Measurements from ENCODE around the gene CYTH4. TPM values are rescaled to one million over a fixed set of nuclear protein-coding genes. Genes with fewer than 3 reads are reported as not detected.

CYTH4 gene
- total RNA-seq, 1 experiment from 2014 or later = 0.15 TPM

GRCh38 chr22:37253126-37253660 is 29.1 kb upstream of the CYTH4 start (continued):
- TF ChIP-seq ZNF532 (CRISPR knock-in tag; IDR thresholded peaks at IDR 0.05; ENCODE audit: borderline replicate concordance) = no peak
- TF ChIP-seq RELA (CRISPR knock-in tag; IDR thresholded peaks at IDR 0.05; ENCODE audit: borderline replicate concordance) = no peak
- TF ChIP-seq TEAD4 (CRISPR knock-in tag; IDR thresholded peaks at IDR 0.05) = no peak
- TF ChIP-seq SP1 (CRISPR knock-in tag; conservative IDR thresholded peaks at IDR 0.05) = no peak
- TF ChIP-seq NFATC4 (CRISPR knock-in tag; IDR thresholded peaks at IDR 0.05) = no peak
- no peak for TF ChIP-seq ZNF281 (CRISPR knock-in tag; IDR thresholded peaks at IDR 0.05)
- TF ChIP-seq USF2 (CRISPR knock-in tag; IDR thresholded peaks at IDR 0.05) = no peak
- TF ChIP-seq PREB (CRISPR knock-in tag; IDR thresholded peaks at IDR 0.05; ENCODE audit: borderline replicate concordance) = no peak

GRCh38 chr22:37254209-37254866 is 28.0 kb upstream of the CYTH4 start:
- Mint-ChIP-seq H3K4me1 (peaks cover 25% of the 10 kb centered on the region), H3K9me3 (no peaks in the 10 kb centered on the region), H3K36me3 (no peaks in the 10 kb centered on the region), H3K27ac (no peak overlapping the region), H3K4me3 (no peak overlapping the region), H3K27me3 (ENCODE audit: low read depth) (peaks cover 1% of the 10 kb centered on the region; the same call in 1 of the 2 replicates)
- no peak for ATAC-seq
- no peak for DNase-seq (ENCODE audit: low spot score)
- ChIA-PET POLR2A (interaction anchor here (0.7 kb wide), 1 partner anchor 131 kb away, joined by 8 read pairs; no protein-coding TSS in a partner anchor), CTCF (interaction anchor here (0.6 to 1.5 kb wide), 2 partner anchors 13 to 939 kb away, joined by 5 to 6 read pairs; no protein-coding TSS in a partner anchor)
- TF ChIP-seq FOXP1 (CRISPR knock-in tag; IDR thresholded peaks at IDR 0.05; ENCODE audit: borderline replicate concordance) (no peak), CREM (CRISPR knock-in tag; IDR thresholded peaks at IDR 0.05) (no peak), FOXP4 (CRISPR knock-in tag; IDR thresholded peaks at IDR 0.05) (no peak)
